ENCODE measurements around the gene RAB11FIP3. TPM values are rescaled to one million over a fixed set of nuclear protein-coding genes. Genes with fewer than 3 reads are reported as not detected.

The RAB11FIP3 gene
- total and polyA plus RNA-seq, 9 of the 15 experiments (the other 6 are each of a cell fraction or from before 2014, with no cell fraction given): 0.46 to 13.1 (median 4.3) TPM

DNA sequence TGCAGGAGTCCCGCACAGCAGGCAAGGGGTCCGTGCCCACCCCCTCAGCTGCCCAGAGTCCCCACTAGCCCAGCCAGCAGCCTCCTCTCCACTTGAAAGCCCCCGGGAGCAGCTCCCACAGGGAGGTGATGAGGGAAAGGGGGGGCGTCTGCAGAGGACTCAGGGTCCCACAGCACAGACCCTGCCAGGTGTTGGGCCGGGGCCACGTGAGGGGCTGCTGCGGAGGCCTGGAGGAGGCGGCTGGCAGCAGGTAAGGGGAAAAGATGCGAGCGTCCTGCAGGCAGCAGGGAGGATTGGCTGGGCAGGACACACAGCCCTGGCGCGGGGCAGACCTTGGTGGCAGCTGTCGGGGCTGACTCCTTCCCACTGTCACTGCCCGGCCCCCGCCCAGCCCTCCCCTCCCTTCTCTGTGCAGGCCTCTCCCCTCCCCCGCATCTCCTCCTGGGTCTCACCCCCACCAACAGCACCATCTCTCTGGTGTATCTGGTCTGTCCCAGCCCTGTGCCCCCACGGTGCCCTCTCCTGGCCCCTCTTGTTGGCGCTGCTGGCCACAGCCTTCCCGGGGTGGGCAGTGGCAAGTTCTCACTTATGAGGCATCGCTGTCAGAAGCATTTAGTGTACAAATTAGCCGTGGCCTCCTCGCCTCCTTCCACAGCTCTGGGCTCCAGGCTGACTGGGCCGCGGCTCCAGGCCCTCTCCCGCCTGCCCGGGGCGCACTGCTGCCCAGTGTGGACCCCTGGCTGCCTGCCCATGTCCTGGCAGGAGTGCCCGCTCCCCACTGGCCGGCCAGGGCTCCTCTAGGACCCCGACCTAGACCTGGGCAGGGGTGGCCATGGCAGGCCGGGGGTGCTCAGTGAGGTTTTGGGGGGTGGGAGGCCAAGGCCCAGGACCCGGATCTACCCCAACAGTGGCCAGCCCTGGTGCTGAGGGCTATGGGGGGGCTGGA is 130.4 kb downstream of the RAB11FIP3 start (continued):
- TF ChIP-seq, protein P1, sequence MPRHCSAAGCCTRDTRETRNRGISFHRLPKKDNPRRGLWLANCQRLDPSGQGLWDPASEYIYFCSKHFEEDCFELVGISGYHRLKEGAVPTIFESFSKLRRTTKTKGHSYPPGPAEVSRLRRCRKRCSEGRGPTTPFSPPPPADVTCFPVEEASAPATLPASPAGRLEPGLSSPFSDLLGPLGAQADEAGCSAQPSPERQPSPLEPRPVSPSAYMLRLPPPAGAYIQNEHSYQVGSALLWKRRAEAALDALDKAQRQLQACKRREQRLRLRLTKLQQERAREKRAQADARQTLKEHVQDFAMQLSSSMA (CRISPR knock-in tag; IDR thresholded peaks at IDR 0.05): no peak
- TF ChIP-seq, protein P2, sequence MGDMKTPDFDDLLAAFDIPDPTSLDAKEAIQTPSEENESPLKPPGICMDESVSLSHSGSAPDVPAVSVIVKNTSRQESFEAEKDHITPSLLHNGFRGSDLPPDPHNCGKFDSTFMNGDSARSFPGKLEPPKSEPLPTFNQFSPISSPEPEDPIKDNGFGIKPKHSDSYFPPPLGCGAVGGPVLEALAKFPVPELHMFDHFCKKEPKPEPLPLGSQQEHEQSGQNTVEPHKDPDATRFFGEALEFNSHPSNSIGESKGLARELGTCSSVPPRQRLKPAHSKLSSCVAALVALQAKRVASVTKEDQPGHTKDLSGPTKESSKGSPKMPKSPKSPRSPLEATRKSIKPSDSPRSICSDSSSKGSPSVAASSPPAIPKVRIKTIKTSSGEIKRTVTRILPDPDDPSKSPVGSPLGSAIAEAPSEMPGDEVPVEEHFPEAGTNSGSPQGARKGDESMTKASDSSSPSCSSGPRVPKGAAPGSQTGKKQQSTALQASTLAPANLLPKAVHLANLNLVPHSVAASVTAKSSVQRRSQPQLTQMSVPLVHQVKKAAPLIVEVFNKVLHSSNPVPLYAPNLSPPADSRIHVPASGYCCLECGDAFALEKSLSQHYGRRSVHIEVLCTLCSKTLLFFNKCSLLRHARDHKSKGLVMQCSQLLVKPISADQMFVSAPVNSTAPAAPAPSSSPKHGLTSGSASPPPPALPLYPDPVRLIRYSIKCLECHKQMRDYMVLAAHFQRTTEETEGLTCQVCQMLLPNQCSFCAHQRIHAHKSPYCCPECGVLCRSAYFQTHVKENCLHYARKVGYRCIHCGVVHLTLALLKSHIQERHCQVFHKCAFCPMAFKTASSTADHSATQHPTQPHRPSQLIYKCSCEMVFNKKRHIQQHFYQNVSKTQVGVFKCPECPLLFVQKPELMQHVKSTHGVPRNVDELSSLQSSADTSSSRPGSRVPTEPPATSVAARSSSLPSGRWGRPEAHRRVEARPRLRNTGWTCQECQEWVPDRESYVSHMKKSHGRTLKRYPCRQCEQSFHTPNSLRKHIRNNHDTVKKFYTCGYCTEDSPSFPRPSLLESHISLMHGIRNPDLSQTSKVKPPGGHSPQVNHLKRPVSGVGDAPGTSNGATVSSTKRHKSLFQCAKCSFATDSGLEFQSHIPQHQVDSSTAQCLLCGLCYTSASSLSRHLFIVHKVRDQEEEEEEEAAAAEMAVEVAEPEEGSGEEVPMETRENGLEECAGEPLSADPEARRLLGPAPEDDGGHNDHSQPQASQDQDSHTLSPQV (IDR thresholded peaks at IDR 0.05): no peak
- TF ChIP-seq MYBL2 (IDR thresholded peaks at IDR 0.05; ENCODE audit: low read depth) (no peak), MYBL2 (CRISPR knock-in tag; IDR thresholded peaks at IDR 0.05; ENCODE audit: borderline replicate concordance) (no peak), SAFB2 (IDR thresholded peaks at IDR 0.05; ENCODE audit: borderline replicate concordance, low read depth, low read length, severe bottlenecking) (no peak), ZNF586 (CRISPR knock-in tag; conservative IDR thresholded peaks at IDR 0.05) (no peak), BRCA1 (IDR thresholded peaks at IDR 0.05) (no peak), BRCA1 (CRISPR knock-in tag; IDR thresholded peaks at IDR 0.05) (no peak)
- TF ChIP-seq, protein P3, sequence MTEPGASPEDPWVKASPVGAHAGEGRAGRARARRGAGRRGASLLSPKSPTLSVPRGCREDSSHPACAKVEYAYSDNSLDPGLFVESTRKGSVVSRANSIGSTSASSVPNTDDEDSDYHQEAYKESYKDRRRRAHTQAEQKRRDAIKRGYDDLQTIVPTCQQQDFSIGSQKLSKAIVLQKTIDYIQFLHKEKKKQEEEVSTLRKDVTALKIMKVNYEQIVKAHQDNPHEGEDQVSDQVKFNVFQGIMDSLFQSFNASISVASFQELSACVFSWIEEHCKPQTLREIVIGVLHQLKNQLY (CRISPR knock-in tag; conservative IDR thresholded peaks at IDR 0.05): no peak

Data from K562 (cell line).